22Rv1 (cell line): ENCODE measurements around the gene TRIM77.
"Not testable (repeated sequence)": the region's sequence is repeated elsewhere in the genome, so short reads cannot be mapped to it uniquely, and the experiment has no call there.

ENCODE experiments used
- H3K27ac ChIP-seq: fragments of 450-650 bp; 2 replicates; pipeline ENCODE4 v1.5.1; 2017
- ZFX ChIP-seq: fragments of 450-650 bp; IDR thresholded peaks from 2 replicates; pipeline ENCODE4 v1.6.1; 2017; ENCODE audit warnings: antibody characterized with exemption, borderline replicate concordance
- TF ChIP-seq, protein P1 (sequence below): fragments of 450-650 bp; IDR thresholded peaks from 2 replicates; pipeline ENCODE4 v1.5.1; 2017; ENCODE audit warnings: mild to moderate bottlenecking

Gene TRIM77

DNA sequence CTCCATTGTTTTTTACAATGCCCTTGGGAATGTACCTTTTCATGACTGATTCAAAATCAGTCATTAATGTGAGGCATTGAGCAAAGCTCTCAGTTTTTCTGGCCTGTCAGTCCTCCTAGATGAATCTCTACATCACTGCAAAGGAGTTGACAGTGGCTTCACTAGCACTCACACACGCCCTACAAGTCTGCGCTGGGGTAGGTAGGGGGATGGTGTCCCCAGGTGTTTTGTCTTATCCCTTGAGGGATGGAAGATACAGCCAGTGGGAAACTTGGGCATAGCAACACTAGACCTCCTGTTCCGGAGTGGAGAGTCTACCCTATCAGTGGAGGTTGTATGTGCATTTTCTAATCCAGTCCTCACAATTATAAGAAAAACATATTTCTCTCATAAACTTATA, 27.0 kb downstream of the TRIM77 start:
- no peak for TF ChIP-seq ZFX
- TF ChIP-seq, protein P1, sequence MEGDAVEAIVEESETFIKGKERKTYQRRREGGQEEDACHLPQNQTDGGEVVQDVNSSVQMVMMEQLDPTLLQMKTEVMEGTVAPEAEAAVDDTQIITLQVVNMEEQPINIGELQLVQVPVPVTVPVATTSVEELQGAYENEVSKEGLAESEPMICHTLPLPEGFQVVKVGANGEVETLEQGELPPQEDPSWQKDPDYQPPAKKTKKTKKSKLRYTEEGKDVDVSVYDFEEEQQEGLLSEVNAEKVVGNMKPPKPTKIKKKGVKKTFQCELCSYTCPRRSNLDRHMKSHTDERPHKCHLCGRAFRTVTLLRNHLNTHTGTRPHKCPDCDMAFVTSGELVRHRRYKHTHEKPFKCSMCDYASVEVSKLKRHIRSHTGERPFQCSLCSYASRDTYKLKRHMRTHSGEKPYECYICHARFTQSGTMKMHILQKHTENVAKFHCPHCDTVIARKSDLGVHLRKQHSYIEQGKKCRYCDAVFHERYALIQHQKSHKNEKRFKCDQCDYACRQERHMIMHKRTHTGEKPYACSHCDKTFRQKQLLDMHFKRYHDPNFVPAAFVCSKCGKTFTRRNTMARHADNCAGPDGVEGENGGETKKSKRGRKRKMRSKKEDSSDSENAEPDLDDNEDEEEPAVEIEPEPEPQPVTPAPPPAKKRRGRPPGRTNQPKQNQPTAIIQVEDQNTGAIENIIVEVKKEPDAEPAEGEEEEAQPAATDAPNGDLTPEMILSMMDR: no peak
- H3K27ac ChIP-seq: peak overlapping the region; percentile 70

- not testable (repeated sequence) for H3K27ac ChIP-seq
These were observed 31.3 kb downstream of the TRIM77 start for GRCh38 chr11:89741406-89741805.

GRCh38 chr11:89744158-89744557, 34.1 kb downstream of the TRIM77 start:
- H3K27ac ChIP-seq: not testable (repeated sequence)

- H3K27ac ChIP-seq: not testable (repeated sequence)
These were observed 40.7 kb downstream of the TRIM77 start for GRCh38 chr11:89750822-89751221.
